HG02840 (cell line): Measurements from ENCODE around the gene C20orf173.
"Not testable (repeated sequence)": the region's sequence is repeated elsewhere in the genome, so short reads cannot be mapped to it uniquely, and the experiment has no call there.

Source experiments
- ATAC-seq: cut with Tn5 transposase; IDR thresholded peaks from one replicate; pipeline ENCODE4 v1.9.1; 2021; ENCODE audit warnings: mild to moderate bottlenecking, moderate library complexity, moderate number of reproducible peaks; ENCODE audit not compliant: unreplicated experiment, low FRiP score

Gene C20orf173

GRCh38 chr20:35529552-35529951 lies at the start of gene C20orf173:
Gene C20orf173 (minus strand): TSS chr20:35529652. CDS start chr20:35529373, 279 bp downstream.
- ATAC-seq, result no peak

- no peak for ATAC-seq
These were observed 49.7 kb upstream of the C20orf173 start for GRCh38 chr20:35579196-35579595.

- no peak for ATAC-seq
These were observed 49.0 kb upstream of the C20orf173 start for GRCh38 chr20:35578469-35578868.

GRCh38 chr20:35576816-35577215 lies 47.4 kb upstream of the C20orf173 start:
- ATAC-seq, result no peak

- ATAC-seq, result no peak
These were observed 46.5 kb upstream of the C20orf173 start for GRCh38 chr20:35575958-35576357.

- no peak for ATAC-seq
These were observed 43.4 kb upstream of the C20orf173 start for GRCh38 chr20:35572838-35573237.

- ATAC-seq, result no peak
These were observed 42.1 kb upstream of the C20orf173 start for GRCh38 chr20:35571555-35571954.

- no peak for ATAC-seq
These were observed 39.2 kb upstream of the C20orf173 start for GRCh38 chr20:35568645-35569044.

- no peak for ATAC-seq
These were observed 35.5 kb upstream of the C20orf173 start for GRCh38 chr20:35564905-35565304.

- no peak for ATAC-seq
These were observed 34.4 kb upstream of the C20orf173 start for GRCh38 chr20:35563834-35564233.

- ATAC-seq, result no peak
These were observed 33.2 kb upstream of the C20orf173 start for GRCh38 chr20:35562541-35563110.

GRCh38 chr20:35561671-35562070 lies 32.2 kb upstream of the C20orf173 start:
- ATAC-seq, result no peak

- no peak for ATAC-seq
These were observed 31.8 kb upstream of the C20orf173 start for GRCh38 chr20:35561268-35561667.

- ATAC-seq, result no peak
These were observed 31.1 kb upstream of the C20orf173 start for GRCh38 chr20:35560541-35560940.

- no peak for ATAC-seq
These were observed 30.7 kb upstream of the C20orf173 start for GRCh38 chr20:35560105-35560511.

GRCh38 chr20:35559042-35559693 lies 29.7 kb upstream of the C20orf173 start:
- ATAC-seq, result no peak

GRCh38 chr20:35558451-35558850 lies 29.0 kb upstream of the C20orf173 start:
- no peak for ATAC-seq

- ATAC-seq, result no peak
These were observed 27.4 kb upstream of the C20orf173 start for GRCh38 chr20:35556871-35557270.

GRCh38 chr20:35555951-35556645 lies 26.6 kb upstream of the C20orf173 start:
- no peak for ATAC-seq

- not testable (repeated sequence) for ATAC-seq
These were observed 26.0 kb upstream of the C20orf173 start for GRCh38 chr20:35555461-35555860.

- ATAC-seq, result no peak
These were observed 23.5 kb upstream of the C20orf173 start for GRCh38 chr20:35552914-35553313.

GRCh38 chr20:35551503-35551902 lies 22.1 kb upstream of the C20orf173 start:
- no peak for ATAC-seq
